AG10803 (cell line): ENCODE measurements around the gene KLHL18.
"Not testable (repeated sequence)": the region's sequence is repeated elsewhere in the genome, so short reads cannot be mapped to it uniquely, and the experiment has no call there.

Source experiments
- DNase-seq: peaks from one replicate; pipeline ENCODE4 v3.0.0; 2010; ENCODE audit warnings: low read depth
- H3K4me3 ChIP-seq: 2 replicates; pipeline ENCODE4 v1.5.1; 2011; ENCODE audit warnings: mild to moderate bottlenecking, low read length, control low read depth
- CTCF ChIP-seq: conservative IDR thresholded peaks from 2 replicates; pipeline ENCODE4 v1.5.1; 2011; ENCODE audit warnings: mild to moderate bottlenecking, low read length, control low read depth, inconsistent platforms

Gene KLHL18

GRCh38 chr3:47347217-47347801, 64.6 kb downstream of the KLHL18 start:
- peak; percentile 84 for DNase-seq
- TF ChIP-seq CTCF = no peak
- H3K4me3 ChIP-seq = no peak overlapping the region

GRCh38 chr3:47348411-47349154, 65.8 kb downstream of the KLHL18 start:
- H3K4me3 ChIP-seq = no peak overlapping the region
- no peak for TF ChIP-seq CTCF
- DNase-seq = no peak

GRCh38 chr3:47355010-47355409, 72.3 kb downstream of the KLHL18 start:
- DNase-seq = no peak
- no peak for TF ChIP-seq CTCF
- H3K4me3 ChIP-seq = no peak overlapping the region

DNA sequence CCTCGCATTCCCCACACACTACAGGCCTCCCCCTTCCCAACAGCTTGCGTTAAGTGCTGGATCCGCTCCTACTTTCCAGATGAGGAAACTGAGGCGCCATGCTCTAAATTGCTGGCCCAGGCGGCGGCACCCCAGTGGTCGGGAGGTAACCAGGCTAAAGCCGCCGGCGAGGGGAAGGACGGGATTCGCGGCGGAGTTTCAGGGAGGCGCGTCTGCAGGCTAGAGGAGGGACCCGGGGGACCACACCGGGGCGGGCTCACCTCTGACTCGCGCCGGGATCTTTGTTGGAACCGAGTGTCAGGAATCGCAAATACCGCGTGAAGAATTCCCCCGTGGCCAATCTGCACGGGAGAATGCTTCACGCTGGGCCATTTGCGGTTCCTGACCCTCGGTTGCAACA, 73.5 kb downstream of the KLHL18 start:
- no peak overlapping the region for H3K4me3 ChIP-seq
- no peak for TF ChIP-seq CTCF
- DNase-seq = no peak

GRCh38 chr3:47359323-47359722, 76.6 kb downstream of the KLHL18 start:
- no peak for TF ChIP-seq CTCF
- DNase-seq = no peak

DNA sequence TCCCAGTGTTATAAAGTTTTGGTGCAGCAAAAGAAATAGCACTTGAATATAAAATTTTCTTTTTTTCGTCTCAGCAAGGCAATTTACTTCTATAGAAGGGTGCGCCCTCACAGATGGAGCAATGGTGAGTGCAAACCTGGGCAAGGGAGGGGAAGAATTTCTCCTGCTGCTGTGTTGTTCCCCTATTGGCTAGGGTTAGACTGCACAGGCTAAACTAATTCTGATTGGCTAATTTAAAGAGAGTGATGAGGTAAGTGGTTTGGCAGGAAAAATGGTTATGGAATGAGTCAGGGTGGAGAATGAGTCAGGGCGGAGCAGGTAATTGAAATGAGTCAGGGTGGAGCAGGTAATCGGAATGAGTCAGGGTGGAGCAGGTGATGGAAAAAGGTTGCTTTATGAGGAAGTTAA, 77.4 kb downstream of the KLHL18 start:
- not testable (repeated sequence) for DNase-seq, H3K4me3 ChIP-seq

More at GRCh38 chr3:47359323-47359722, 76.6 kb downstream of the KLHL18 start:
- H3K4me3 ChIP-seq = no peak overlapping the region

GRCh38 chr3:47362701-47363100, 80.0 kb downstream of the KLHL18 start:
- DNase-seq = no peak
- TF ChIP-seq CTCF = no peak
- no peak overlapping the region for H3K4me3 ChIP-seq
